GM19193 (cell line): ENCODE results near the gene SKAP1.

Source experiments
- POLR2A ChIP-seq: IDR thresholded peaks from 4 replicates; pipeline ENCODE4 v1.6.1; 2011; ENCODE audit not compliant: insufficient read depth, insufficient read length; ENCODE audit errors: extremely low read depth

Gene SKAP1

GRCh38 chr17:48406936-48407567 is 23.0 kb downstream of the SKAP1 start:
- TF ChIP-seq POLR2A, result no peak

GRCh38 chr17:48394821-48395220 is 35.2 kb downstream of the SKAP1 start:
- TF ChIP-seq POLR2A, result no peak

GRCh38 chr17:48393283-48393682 is 36.7 kb downstream of the SKAP1 start:
- TF ChIP-seq POLR2A, result no peak

GRCh38 chr17:48392857-48393256 is 37.2 kb downstream of the SKAP1 start:
- TF ChIP-seq POLR2A, result no peak

- no peak for TF ChIP-seq POLR2A
Observed at GRCh38 chr17:48391444-48391843, 38.6 kb downstream of the SKAP1 start.

GRCh38 chr17:48389903-48390302 is 40.1 kb downstream of the SKAP1 start:
- no peak for TF ChIP-seq POLR2A

- no peak for TF ChIP-seq POLR2A
Observed at GRCh38 chr17:48388955-48389743, 40.9 kb downstream of the SKAP1 start.

- no peak for TF ChIP-seq POLR2A
Observed at GRCh38 chr17:48386826-48387225, 43.2 kb downstream of the SKAP1 start.

GRCh38 chr17:48385319-48385718 is 44.7 kb downstream of the SKAP1 start:
- TF ChIP-seq POLR2A, result no peak

- no peak for TF ChIP-seq POLR2A
Observed at GRCh38 chr17:48384164-48384563, 45.9 kb downstream of the SKAP1 start.

GRCh38 chr17:48382989-48383388 is 47.0 kb downstream of the SKAP1 start:
- TF ChIP-seq POLR2A, result no peak

GRCh38 chr17:48378708-48379392 is 51.2 kb downstream of the SKAP1 start:
- TF ChIP-seq POLR2A, result no peak

GRCh38 chr17:48378238-48378637 is 51.8 kb downstream of the SKAP1 start:
- TF ChIP-seq POLR2A, result no peak

GRCh38 chr17:48376682-48377325 is 53.2 kb downstream of the SKAP1 start:
- TF ChIP-seq POLR2A, result no peak

GRCh38 chr17:48375356-48375755 is 54.7 kb downstream of the SKAP1 start:
- no peak for TF ChIP-seq POLR2A
